Body of pancreas (tissue), 4 donors: ENCODE data around the gene CTNNA2. TPM values are rescaled to one million over a fixed set of nuclear protein-coding genes. Genes with fewer than 3 reads are reported as not detected.

Source experiments
- ATAC-seq: fragments of 150-250 bp; one replicate; pipeline ENCODE4 v1.9.1; 2016
- DNase-seq, 4 donors: peaks; one replicate each; pipeline ENCODE4 v3.0.0-alpha.2; 2019
- H3K27ac ChIP-seq, 4 donors: fragments of 200-600 bp; sonication (generic); 1 replicate in 3 of 4; 2 replicates in 1 of 4; pipeline versions ENCODE4 v1.5.1 to v1.6.1; 2016 to 2019; ENCODE audit warnings: mild to moderate bottlenecking in 1 of 4, mixed read lengths in 1 of 4, moderate library complexity in 1 of 4
- H3K27me3 ChIP-seq, 2 donors: fragments of 200-600 bp; sonication (generic); one replicate each; pipeline ENCODE4 v1.6.0; 2016; ENCODE audit warnings: mild to moderate bottlenecking in 1 of 2
- H3K36me3 ChIP-seq, 2 donors: fragments of 200-600 bp; sonication (generic); replicated peaks in 1 of 2; 2 replicates each; pipeline ENCODE4 v1.5.1; 2016; ENCODE audit warnings: low read depth in 2 of 2; ENCODE audit not compliant: insufficient read depth in 1 of 2
- H3K4me1 ChIP-seq: fragments of 200-600 bp; sonication (generic); one replicate; pipeline ENCODE4 v1.6.0; 2016
- H3K4me3 ChIP-seq, 2 donors: fragments of 200-600 bp; sonication (generic); 1 replicate in 1 of 2; 2 replicates in 1 of 2; pipeline ENCODE4 v1.5.1; 2016 to 2019
- H3K9me3 ChIP-seq, 3 donors: fragments of 200-600 bp; sonication (generic); 1 replicate in 2 of 3; 2 replicates in 1 of 3; pipeline ENCODE4 v1.5.1; 2016
- POLR2A ChIP-seq, 3 donors: fragments of 450-650 bp; IDR thresholded peaks; one replicate each; pipeline ENCODE4 v1.6.1; 2016; ENCODE audit warnings: antibody characterized with exemption in 3 of 3, mild to moderate bottlenecking in 2 of 3
- WGBS, 2 donors: methylation state at CpG; one replicate each; pipeline ENCODE4 v1.1.5; 2017; 5-methylcytosine and 5-hydroxymethylcytosine counted together
- intact Hi-C: fragments of 100-400 bp; cut with DNase I; formaldehyde crosslinking; loops from one replicate; pipeline ENCODE4 v1.15.1; 2023
- total RNA-seq, 2 donors: library from RNA; depleted of rRNA; stranded (reverse); fragments of >200 nt; gene quantifications; one replicate each; pipeline ENCODE4 v1.1.0, GENCODE V29; 2016
- TF ChIP-seq, protein P1 (sequence below), 7 experiments: fragments of 450-650 bp in 4 of 7; fragments of 200-600 bp in 3 of 7; sonication (generic) in 3 of 7; IDR thresholded peaks; one replicate each; pipeline ENCODE4 v1.5.1; 2016 to 2019; ENCODE audit warnings: antibody characterized with exemption in 7 of 7

CTNNA2 gene
- total RNA-seq, 2 donors from 2014 or later = 0.52 to 29.3 TPM

DNA sequence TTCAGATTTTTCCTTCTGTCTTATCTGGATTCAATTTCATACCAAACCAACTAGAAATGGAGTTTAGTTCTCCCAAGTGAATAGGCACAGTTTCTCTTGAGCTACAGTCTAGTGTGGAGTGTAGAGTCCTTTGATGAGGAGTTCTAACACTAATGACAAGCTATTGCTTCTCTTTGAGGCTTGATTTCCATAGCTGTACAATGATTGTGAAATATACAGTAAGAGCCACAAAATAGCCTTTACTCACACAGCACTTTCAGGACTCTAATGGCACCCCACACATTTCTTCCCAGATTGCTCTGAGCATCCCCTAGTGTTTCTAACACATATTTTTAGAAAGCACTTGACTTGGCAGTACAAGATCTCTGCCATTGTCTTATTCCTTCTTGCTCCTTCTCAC is 638.4 kb downstream of the CTNNA2 start:
- DNase-seq = no peak
- ATAC-seq = no peak
- Histone ChIP-seq H3K4me3 (no peak overlapping the region), H3K4me1 (no peaks in the 10 kb centered on the region), H3K27me3 (no peaks in the 10 kb centered on the region), H3K36me3 (no peaks in the 10 kb centered on the region), H3K27ac (no peak overlapping the region), H3K9me3 (no peaks in the 10 kb centered on the region)
- TF ChIP-seq, protein P1, sequence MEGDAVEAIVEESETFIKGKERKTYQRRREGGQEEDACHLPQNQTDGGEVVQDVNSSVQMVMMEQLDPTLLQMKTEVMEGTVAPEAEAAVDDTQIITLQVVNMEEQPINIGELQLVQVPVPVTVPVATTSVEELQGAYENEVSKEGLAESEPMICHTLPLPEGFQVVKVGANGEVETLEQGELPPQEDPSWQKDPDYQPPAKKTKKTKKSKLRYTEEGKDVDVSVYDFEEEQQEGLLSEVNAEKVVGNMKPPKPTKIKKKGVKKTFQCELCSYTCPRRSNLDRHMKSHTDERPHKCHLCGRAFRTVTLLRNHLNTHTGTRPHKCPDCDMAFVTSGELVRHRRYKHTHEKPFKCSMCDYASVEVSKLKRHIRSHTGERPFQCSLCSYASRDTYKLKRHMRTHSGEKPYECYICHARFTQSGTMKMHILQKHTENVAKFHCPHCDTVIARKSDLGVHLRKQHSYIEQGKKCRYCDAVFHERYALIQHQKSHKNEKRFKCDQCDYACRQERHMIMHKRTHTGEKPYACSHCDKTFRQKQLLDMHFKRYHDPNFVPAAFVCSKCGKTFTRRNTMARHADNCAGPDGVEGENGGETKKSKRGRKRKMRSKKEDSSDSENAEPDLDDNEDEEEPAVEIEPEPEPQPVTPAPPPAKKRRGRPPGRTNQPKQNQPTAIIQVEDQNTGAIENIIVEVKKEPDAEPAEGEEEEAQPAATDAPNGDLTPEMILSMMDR (IDR thresholded peaks at IDR 0.05) = no peak
- no peak for TF ChIP-seq POLR2A (IDR thresholded peaks at IDR 0.05)
- intact Hi-C loops = no loop called here

DNA sequence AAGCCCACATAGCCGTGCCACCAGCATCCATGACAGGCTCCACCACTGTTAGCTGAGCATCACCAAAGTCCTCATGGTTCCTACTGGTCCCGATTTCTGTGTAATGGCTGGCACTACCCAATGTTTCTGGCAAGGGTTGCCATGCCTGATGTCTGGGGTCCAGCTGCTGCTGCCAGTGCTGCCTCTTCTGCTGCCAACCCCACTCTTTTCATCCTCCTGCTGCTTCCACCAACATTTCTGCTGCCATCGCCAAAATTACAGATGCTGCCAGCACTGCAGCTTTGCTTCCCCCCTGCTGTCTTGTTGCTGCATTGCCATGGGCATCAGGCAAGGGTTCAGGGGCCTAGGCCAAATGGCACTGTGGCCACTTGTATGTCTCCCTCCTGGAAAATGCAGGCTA is 638.8 kb downstream of the CTNNA2 start:
- ATAC-seq = no peak

DNA sequence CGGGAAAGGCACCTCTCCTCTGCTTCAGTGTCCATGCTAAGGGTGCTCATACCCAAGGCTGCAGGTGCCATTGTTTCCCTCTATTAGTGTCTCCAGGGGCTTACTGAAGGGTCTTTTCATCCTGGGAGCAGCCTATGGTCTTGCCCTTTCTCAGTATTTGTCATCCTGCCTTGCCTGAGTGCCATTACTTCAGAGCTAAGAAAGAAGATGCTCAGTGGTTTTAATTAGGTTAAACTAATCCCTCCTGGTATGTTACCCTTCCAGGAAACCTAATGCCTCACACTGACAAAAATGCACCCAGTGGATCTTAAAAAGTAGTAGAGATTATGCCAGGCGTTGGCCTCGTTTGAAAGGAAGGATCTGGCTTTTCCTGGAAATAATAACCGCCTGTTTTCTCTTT is 640.3 kb downstream of the CTNNA2 start:
- no peak overlapping the region for H3K27ac ChIP-seq
- DNase-seq = no peak
- WGBS, 2 donors = 56 to 63% methylated on average over 4 of the region's 4 CpGs
- no peaks in the 10 kb centered on the region for H3K9me3 ChIP-seq
- H3K27me3 ChIP-seq = no peaks in the 10 kb centered on the region
- TF ChIP-seq POLR2A (IDR thresholded peaks at IDR 0.05) = no peak
- TF ChIP-seq, protein P1 (IDR thresholded peaks at IDR 0.05) = no peak
- no peaks in the 10 kb centered on the region for H3K4me1 ChIP-seq
- ATAC-seq = no peak
- intact Hi-C loops = no loop called here
- H3K36me3 ChIP-seq = no peaks in the 10 kb centered on the region
- H3K4me3 ChIP-seq = no peak overlapping the region

More for the DNA sequence above, 638.8 kb downstream of the CTNNA2 start:
- TF ChIP-seq POLR2A (IDR thresholded peaks at IDR 0.05) = no peak
- TF ChIP-seq, protein P1 (IDR thresholded peaks at IDR 0.05) = no peak
- no peaks in the 10 kb centered on the region for H3K36me3 ChIP-seq
- H3K27me3 ChIP-seq = no peaks in the 10 kb centered on the region
- no peaks in the 10 kb centered on the region for H3K9me3 ChIP-seq
- intact Hi-C loops = no loop called here
- WGBS, 2 donors = 55 to 75% methylated on average over 3 of the region's 3 CpGs
- no peaks in the 10 kb centered on the region for H3K4me1 ChIP-seq
- no peak overlapping the region for H3K27ac ChIP-seq
- no peak overlapping the region for H3K4me3 ChIP-seq
- DNase-seq = no peak

DNA sequence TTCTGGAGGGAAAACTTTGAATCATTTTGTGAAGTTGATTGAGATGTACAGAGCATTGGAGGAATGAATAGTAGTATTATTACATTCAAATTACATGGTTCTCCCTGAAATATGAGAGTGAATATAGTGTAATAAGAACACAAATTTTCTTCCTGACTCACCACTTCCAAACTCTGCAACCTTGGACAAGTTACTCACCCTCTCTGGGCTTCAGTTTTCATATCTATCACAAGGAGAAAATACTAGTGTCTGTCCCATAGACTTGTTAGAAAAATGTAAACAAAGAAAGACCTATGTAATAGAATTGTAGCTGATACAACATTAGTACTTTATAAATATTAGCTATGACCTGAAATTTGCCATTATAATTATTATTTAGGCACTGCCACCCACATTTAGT is 640.9 kb downstream of the CTNNA2 start:
- H3K36me3 ChIP-seq = no peaks in the 10 kb centered on the region
- no peak for ATAC-seq
- intact Hi-C loops = no loop called here
- no peaks in the 10 kb centered on the region for H3K27me3 ChIP-seq
- no peaks in the 10 kb centered on the region for H3K4me1 ChIP-seq
- H3K4me3 ChIP-seq = no peak overlapping the region
- no peak overlapping the region for H3K27ac ChIP-seq
- no peak for DNase-seq
- TF ChIP-seq POLR2A (IDR thresholded peaks at IDR 0.05) = no peak
- TF ChIP-seq, protein P1 (IDR thresholded peaks at IDR 0.05) = no peak
- H3K9me3 ChIP-seq = no peaks in the 10 kb centered on the region

DNA sequence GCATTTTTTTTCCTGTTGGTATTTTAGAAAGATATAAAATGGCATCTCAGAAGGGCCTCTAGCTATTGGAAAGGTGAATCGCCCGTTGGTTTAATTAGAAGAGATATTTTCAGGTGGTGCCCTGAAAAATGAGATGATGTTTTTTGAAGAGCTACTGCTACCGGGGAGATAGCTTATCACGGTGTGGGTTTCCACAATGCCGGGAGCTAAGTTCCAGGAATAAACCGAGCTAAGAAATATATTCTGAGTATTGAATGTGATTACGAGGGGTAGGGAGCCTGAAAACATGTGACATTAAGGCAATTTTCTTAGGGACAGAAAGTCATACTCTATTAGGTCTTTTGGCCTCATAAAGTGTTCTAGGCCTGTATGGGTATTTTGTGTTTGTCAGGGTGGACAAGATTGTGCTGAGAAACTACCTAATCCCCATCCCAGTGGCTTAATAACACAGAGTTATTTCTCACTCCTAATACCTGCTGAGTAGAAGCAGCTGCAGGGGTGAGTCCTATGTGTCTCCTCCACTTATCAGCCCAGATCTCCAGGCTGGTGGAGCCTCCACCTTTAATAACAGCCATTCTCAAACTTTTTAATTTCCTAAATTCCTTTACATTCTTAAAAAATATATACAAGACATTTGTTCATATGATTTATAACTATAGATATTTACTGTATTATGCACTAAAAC is 641.5 kb downstream of the CTNNA2 start:
- intact Hi-C loops = no loop called here
- no peaks in the 10 kb centered on the region for H3K36me3 ChIP-seq
- H3K9me3 ChIP-seq = no peaks in the 10 kb centered on the region
- TF ChIP-seq, protein P1 (IDR thresholded peaks at IDR 0.05) = no peak
- TF ChIP-seq POLR2A (IDR thresholded peaks at IDR 0.05) = no peak
- H3K27me3 ChIP-seq = no peaks in the 10 kb centered on the region
- H3K4me3 ChIP-seq = no peak overlapping the region
- DNase-seq (no peak), ATAC-seq (no peak)
- no peaks in the 10 kb centered on the region for H3K4me1 ChIP-seq
- 74 to 76% methylated on average over 7 of the region's 7 CpGs for WGBS, 2 donors
- H3K27ac ChIP-seq = no peak overlapping the region
